Measurements from ENCODE around the gene TMEM117.
"Not testable (repeated sequence)": the region's sequence is repeated elsewhere in the genome, so short reads cannot be mapped to it uniquely, and the experiment has no call there.

Gene TMEM117

GRCh38 chr12:43988838-43989560 lies 153.1 kb downstream of the TMEM117 start:
- DNase-seq (ENCODE audit: low spot score in 2 of 2) (no peak), ATAC-seq (peak; percentile 57)
- Mint-ChIP-seq H3K4me1 (peaks cover 5% of the 10 kb centered on the region), H3K9me3 (no peaks in the 10 kb centered on the region), H3K36me3 (no peaks in the 10 kb centered on the region), H3K4me3 (no peak overlapping the region), H3K27ac (no peak overlapping the region)

- no peak for DNase-seq (ENCODE audit: low spot score in 2 of 2)
- no peak overlapping the region for H3K27ac Mint-ChIP-seq
- H3K4me1 Mint-ChIP-seq: peaks cover 5% of the 10 kb centered on the region
- H3K36me3 Mint-ChIP-seq: no peaks in the 10 kb centered on the region
- no peak overlapping the region for H3K4me3 Mint-ChIP-seq
- no peak for ATAC-seq
- H3K9me3 Mint-ChIP-seq: no peaks in the 10 kb centered on the region
These were observed 157.0 kb downstream of the TMEM117 start for GRCh38 chr12:43992856-43993255.

GRCh38 chr12:44000309-44000952 lies 164.6 kb downstream of the TMEM117 start:
- no peaks in the 10 kb centered on the region for H3K9me3 Mint-ChIP-seq
- H3K36me3 Mint-ChIP-seq: no peaks in the 10 kb centered on the region
- no peak overlapping the region for H3K4me3 Mint-ChIP-seq
- H3K27ac Mint-ChIP-seq: no peak overlapping the region
- peak; percentile 74 for ATAC-seq
- no peaks in the 10 kb centered on the region for H3K4me1 Mint-ChIP-seq
- DNase-seq (ENCODE audit: low spot score in 2 of 2): peak in 1 of 2 donors; percentile 57

- Mint-ChIP-seq H3K4me1 (no peaks in the 10 kb centered on the region), H3K4me3 (no peak overlapping the region), H3K36me3 (no peaks in the 10 kb centered on the region), H3K9me3 (peaks cover under 1% of the 10 kb centered on the region), H3K27ac (no peak overlapping the region)
- ATAC-seq (no peak), DNase-seq (ENCODE audit: low spot score in 2 of 2) (no peak)
These were observed 166.7 kb downstream of the TMEM117 start for GRCh38 chr12:44002607-44003006.

- peaks cover 11% of the 10 kb centered on the region for H3K9me3 Mint-ChIP-seq
- no peak overlapping the region for H3K27ac Mint-ChIP-seq
- no peaks in the 10 kb centered on the region for H3K36me3 Mint-ChIP-seq
- ATAC-seq: no peak
- H3K4me3 Mint-ChIP-seq: no peak overlapping the region
- DNase-seq (ENCODE audit: low spot score in 2 of 2): no peak
- no peaks in the 10 kb centered on the region for H3K4me1 Mint-ChIP-seq
These were observed 167.8 kb downstream of the TMEM117 start for GRCh38 chr12:44003721-44004120.

- H3K4me1 Mint-ChIP-seq: no peaks in the 10 kb centered on the region
- ATAC-seq: peak; percentile 59
- H3K27ac Mint-ChIP-seq: no peak overlapping the region
- H3K9me3 Mint-ChIP-seq: no peaks in the 10 kb centered on the region
- no peak overlapping the region for H3K4me3 Mint-ChIP-seq
- no peaks in the 10 kb centered on the region for H3K36me3 Mint-ChIP-seq
- DNase-seq (ENCODE audit: low spot score in 2 of 2): no peak
These were observed 179.6 kb downstream of the TMEM117 start for GRCh38 chr12:44015333-44015941.

GRCh38 chr12:44017216-44017615 lies 181.3 kb downstream of the TMEM117 start:
- DNase-seq (ENCODE audit: low spot score in 2 of 2): no peak
- Mint-ChIP-seq H3K9me3 (no peaks in the 10 kb centered on the region), H3K4me1 (no peaks in the 10 kb centered on the region), H3K27ac (no peak overlapping the region), H3K4me3 (no peak overlapping the region), H3K36me3 (no peaks in the 10 kb centered on the region)
- ATAC-seq: no peak

GRCh38 chr12:44019118-44019517 lies 183.2 kb downstream of the TMEM117 start:
- Mint-ChIP-seq H3K4me1 (no peaks in the 10 kb centered on the region), H3K9me3 (no peaks in the 10 kb centered on the region), H3K27ac (no peak overlapping the region), H3K36me3 (no peaks in the 10 kb centered on the region), H3K4me3 (no peak overlapping the region)
- DNase-seq (ENCODE audit: low spot score in 2 of 2) (no peak), ATAC-seq (no peak)

- no peak overlapping the region for H3K27ac Mint-ChIP-seq
- ATAC-seq (no peak), DNase-seq (ENCODE audit: low spot score in 2 of 2) (no peak)
- no peaks in the 10 kb centered on the region for H3K36me3 Mint-ChIP-seq
- no peak overlapping the region for H3K4me3 Mint-ChIP-seq
- no peaks in the 10 kb centered on the region for H3K9me3 Mint-ChIP-seq
- no peaks in the 10 kb centered on the region for H3K4me1 Mint-ChIP-seq
These were observed 184.7 kb downstream of the TMEM117 start for GRCh38 chr12:44020555-44020954.

- no peak for DNase-seq (ENCODE audit: low spot score in 2 of 2)
- no peak overlapping the region for H3K27ac Mint-ChIP-seq
- no peak overlapping the region for H3K4me3 Mint-ChIP-seq
- H3K4me1 Mint-ChIP-seq: no peaks in the 10 kb centered on the region
- H3K9me3 Mint-ChIP-seq: no peaks in the 10 kb centered on the region
- H3K36me3 Mint-ChIP-seq: no peaks in the 10 kb centered on the region
- no peak for ATAC-seq
These were observed 185.6 kb downstream of the TMEM117 start for GRCh38 chr12:44021471-44021971.

- ATAC-seq (no peak), DNase-seq (ENCODE audit: low spot score in 2 of 2) (no peak)
- Mint-ChIP-seq H3K4me3 (no peak overlapping the region), H3K27ac (no peak overlapping the region), H3K9me3 (no peaks in the 10 kb centered on the region), H3K4me1 (no peaks in the 10 kb centered on the region), H3K36me3 (no peaks in the 10 kb centered on the region)
These were observed 189.6 kb downstream of the TMEM117 start for GRCh38 chr12:44025499-44025898.

GRCh38 chr12:44026046-44026445 lies 190.2 kb downstream of the TMEM117 start:
- DNase-seq (ENCODE audit: low spot score in 2 of 2): no peak
- H3K9me3 Mint-ChIP-seq: no peaks in the 10 kb centered on the region
- no peak for ATAC-seq
- H3K4me1 Mint-ChIP-seq: no peaks in the 10 kb centered on the region
- H3K4me3 Mint-ChIP-seq: no peak overlapping the region
- no peaks in the 10 kb centered on the region for H3K36me3 Mint-ChIP-seq
- H3K27ac Mint-ChIP-seq: no peak overlapping the region

- not testable (repeated sequence) for DNase-seq (ENCODE audit: low spot score in 2 of 2); H3K9me3 Mint-ChIP-seq; H3K36me3 Mint-ChIP-seq; H3K27ac Mint-ChIP-seq; H3K4me3 Mint-ChIP-seq; H3K4me1 Mint-ChIP-seq; ATAC-seq
These were observed 191.0 kb downstream of the TMEM117 start for GRCh38 chr12:44026926-44027325.

GRCh38 chr12:44029194-44029593 lies 193.3 kb downstream of the TMEM117 start:
- Mint-ChIP-seq H3K4me1 (no peaks in the 10 kb centered on the region), H3K36me3 (no peaks in the 10 kb centered on the region), H3K4me3 (no peak overlapping the region), H3K9me3 (no peaks in the 10 kb centered on the region), H3K27ac (no peak overlapping the region)
- no peak for ATAC-seq
- DNase-seq (ENCODE audit: low spot score in 2 of 2): no peak

- ATAC-seq (no peak), DNase-seq (ENCODE audit: low spot score in 2 of 2) (no peak)
- Mint-ChIP-seq H3K4me3 (no peak overlapping the region), H3K4me1 (no peaks in the 10 kb centered on the region), H3K36me3 (no peaks in the 10 kb centered on the region), H3K9me3 (no peaks in the 10 kb centered on the region), H3K27ac (no peak overlapping the region)
These were observed 195.7 kb downstream of the TMEM117 start for GRCh38 chr12:44031472-44032185.
